ENCODE results near the gene PELI2. TPM values are rescaled to one million over a fixed set of nuclear protein-coding genes. Genes with fewer than 3 reads are reported as not detected.

PELI2 gene
- total RNA-seq, 2 donors from 2014 or later, result 11.3 to 11.7 TPM

DNA sequence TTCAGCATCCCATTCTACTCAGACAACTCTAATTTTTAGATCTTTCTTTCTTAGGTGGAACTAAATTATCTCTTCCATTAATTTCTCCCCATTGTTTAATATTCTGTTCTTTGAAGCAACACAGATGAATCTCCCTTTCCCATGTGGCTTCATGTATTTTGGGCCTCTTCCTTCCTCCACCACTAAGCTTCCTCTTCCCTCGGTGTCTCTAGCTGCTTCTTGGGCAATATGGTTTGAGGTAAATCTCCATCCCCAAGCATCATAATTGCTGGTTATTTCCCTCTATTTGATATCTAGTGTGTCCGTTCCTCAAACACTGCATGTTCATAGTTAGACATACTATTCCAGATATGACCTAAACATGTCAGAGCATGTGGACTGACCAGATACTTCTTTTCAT is 119.2 kb downstream of the PELI2 start:
- Mint-ChIP-seq H3K27ac (no peak overlapping the region), H3K9me3 (peaks cover 0 to 7% of the 10 kb centered on the region in 2 donors), H3K4me1 (ENCODE audit: low read depth) (no peaks in the 10 kb centered on the region)

GRCh38 chr14:56241461-56241860 is 123.2 kb downstream of the PELI2 start:
- H3K4me1 Mint-ChIP-seq (ENCODE audit: low read depth), result no peaks in the 10 kb centered on the region
- DNase-seq (no peak), ATAC-seq (replicated peaks in 1 of 2) (no peak)
- H3K36me3 Mint-ChIP-seq (ENCODE audit: insufficient read depth in 2 of 2), result no peaks in the 10 kb centered on the region
- no peaks in the 10 kb centered on the region for H3K27me3 Mint-ChIP-seq (ENCODE audit: low read depth)
- H3K9me3 Mint-ChIP-seq, result peaks cover 0 to 5% of the 10 kb centered on the region in 2 donors
- no peak overlapping the region for H3K4me3 Mint-ChIP-seq
- H3K27ac Mint-ChIP-seq, result no peak overlapping the region

More for the DNA sequence above, 119.2 kb downstream of the PELI2 start:
- DNase-seq (no peak), ATAC-seq (replicated peaks in 1 of 2) (no peak)
- Mint-ChIP-seq H3K36me3 (ENCODE audit: insufficient read depth in 2 of 2) (no peaks in the 10 kb centered on the region), H3K4me3 (no peak overlapping the region), H3K27me3 (ENCODE audit: low read depth) (no peaks in the 10 kb centered on the region)

DNA sequence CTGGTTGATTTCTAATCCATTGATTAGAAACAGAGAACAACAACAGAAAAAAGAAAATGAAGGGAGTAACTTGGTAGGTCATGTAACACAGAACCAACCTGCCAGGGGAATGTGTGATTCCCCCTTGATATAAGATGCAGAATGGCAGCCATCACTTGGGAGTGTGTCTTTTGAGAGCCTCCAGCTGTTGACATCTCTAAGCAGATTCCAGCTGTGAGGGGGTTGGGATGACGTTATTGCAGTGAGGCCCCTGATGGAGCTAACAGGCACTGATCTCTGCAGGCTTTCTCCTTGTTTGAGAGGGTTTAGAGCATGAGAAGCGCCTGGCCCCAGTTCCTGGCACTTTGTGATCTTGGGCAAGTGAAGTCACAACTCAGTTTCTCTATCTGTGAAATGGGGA is 124.9 kb downstream of the PELI2 start:
- Mint-ChIP-seq H3K27me3 (ENCODE audit: low read depth) (no peaks in the 10 kb centered on the region), H3K36me3 (ENCODE audit: insufficient read depth in 2 of 2) (no peaks in the 10 kb centered on the region), H3K4me1 (ENCODE audit: low read depth) (no peaks in the 10 kb centered on the region), H3K9me3 (peaks cover 0 to 5% of the 10 kb centered on the region in 2 donors), H3K4me3 (no peak overlapping the region), H3K27ac (no peak overlapping the region)
- no peak for DNase-seq
- ATAC-seq (replicated peaks in 1 of 2), result no peak

GRCh38 chr14:56244138-56244789 is 126.1 kb downstream of the PELI2 start:
- no peak overlapping the region for H3K4me3 Mint-ChIP-seq
- H3K9me3 Mint-ChIP-seq, result peaks cover 0 to 5% of the 10 kb centered on the region in 2 donors
- no peaks in the 10 kb centered on the region for H3K27me3 Mint-ChIP-seq (ENCODE audit: low read depth)
- no peak overlapping the region for H3K27ac Mint-ChIP-seq
- DNase-seq (no peak), ATAC-seq (replicated peaks in 1 of 2) (no peak)
- no peaks in the 10 kb centered on the region for H3K4me1 Mint-ChIP-seq (ENCODE audit: low read depth)
- H3K36me3 Mint-ChIP-seq (ENCODE audit: insufficient read depth in 2 of 2), result no peaks in the 10 kb centered on the region

- Mint-ChIP-seq H3K4me3 (no peak overlapping the region), H3K9me3 (peaks cover 1 to 2% of the 10 kb centered on the region in 2 donors)
Measured at GRCh38 chr14:56247495-56248200, 129.4 kb downstream of the PELI2 start.

DNA sequence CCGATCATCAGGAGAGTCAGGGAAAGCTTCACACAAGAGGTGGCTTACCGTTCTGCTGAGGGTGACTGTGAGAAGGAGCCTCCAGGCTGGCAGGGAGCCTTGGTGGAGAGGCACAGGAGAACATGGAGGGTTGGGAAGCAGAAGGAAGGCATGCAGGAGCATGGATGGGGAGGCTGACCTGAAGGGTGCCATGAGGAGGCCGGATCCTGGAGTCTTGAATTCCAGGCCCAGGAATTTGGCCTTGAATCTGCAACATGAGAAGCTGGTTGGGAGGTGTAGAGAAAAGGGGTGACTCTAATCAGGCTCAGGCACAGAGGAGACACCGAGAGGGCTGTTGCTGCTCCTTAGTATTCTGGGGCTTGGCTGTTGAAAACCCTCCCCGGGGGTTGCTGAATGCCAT is 130.2 kb downstream of the PELI2 start:
- H3K36me3 Mint-ChIP-seq (ENCODE audit: insufficient read depth in 2 of 2), result peaks cover 1 to 6% of the 10 kb centered on the region in 2 donors
- H3K27ac Mint-ChIP-seq, result no peak overlapping the region
- peaks cover 5 to 6% of the 10 kb centered on the region in 2 donors for H3K9me3 Mint-ChIP-seq
- no peak overlapping the region for H3K4me3 Mint-ChIP-seq
- ATAC-seq (replicated peaks in 1 of 2), result no peak
- no peaks in the 10 kb centered on the region for H3K4me1 Mint-ChIP-seq (ENCODE audit: low read depth)
- no peak for DNase-seq
- no peaks in the 10 kb centered on the region for H3K27me3 Mint-ChIP-seq (ENCODE audit: low read depth)

More at GRCh38 chr14:56247495-56248200, 129.4 kb downstream of the PELI2 start:
- Mint-ChIP-seq H3K27ac (no peak overlapping the region), H3K27me3 (ENCODE audit: low read depth) (no peaks in the 10 kb centered on the region), H3K4me1 (ENCODE audit: low read depth) (no peaks in the 10 kb centered on the region), H3K36me3 (ENCODE audit: insufficient read depth in 2 of 2) (peaks cover 0 to 2% of the 10 kb centered on the region in 2 donors)
- no peak for DNase-seq
- no peak for ATAC-seq (replicated peaks in 1 of 2)

- peaks cover 5 to 7% of the 10 kb centered on the region in 2 donors for H3K9me3 Mint-ChIP-seq
- H3K27me3 Mint-ChIP-seq (ENCODE audit: low read depth), result no peaks in the 10 kb centered on the region
- H3K4me1 Mint-ChIP-seq (ENCODE audit: low read depth), result no peaks in the 10 kb centered on the region
- H3K4me3 Mint-ChIP-seq, result no peak overlapping the region
- H3K36me3 Mint-ChIP-seq (ENCODE audit: insufficient read depth in 2 of 2), result peaks cover 4 to 10% of the 10 kb centered on the region in 2 donors
- ATAC-seq (replicated peaks in 1 of 2) (no peak), DNase-seq (no peak)
- H3K27ac Mint-ChIP-seq, result no peak overlapping the region
Measured at GRCh38 chr14:56261046-56261445, 142.8 kb downstream of the PELI2 start.

- DNase-seq (no peak), ATAC-seq (replicated peaks in 1 of 2) (no peak)
- peaks cover 4% of the 10 kb centered on the region in 2 donors for H3K36me3 Mint-ChIP-seq (ENCODE audit: insufficient read depth in 2 of 2)
- peaks cover 5% of the 10 kb centered on the region in 2 donors for H3K9me3 Mint-ChIP-seq
- H3K27ac Mint-ChIP-seq, result no peak overlapping the region
- no peaks in the 10 kb centered on the region for H3K27me3 Mint-ChIP-seq (ENCODE audit: low read depth)
- no peak overlapping the region for H3K4me3 Mint-ChIP-seq
- H3K4me1 Mint-ChIP-seq (ENCODE audit: low read depth), result no peaks in the 10 kb centered on the region
Measured at GRCh38 chr14:56262530-56262929, 144.3 kb downstream of the PELI2 start.

DNA sequence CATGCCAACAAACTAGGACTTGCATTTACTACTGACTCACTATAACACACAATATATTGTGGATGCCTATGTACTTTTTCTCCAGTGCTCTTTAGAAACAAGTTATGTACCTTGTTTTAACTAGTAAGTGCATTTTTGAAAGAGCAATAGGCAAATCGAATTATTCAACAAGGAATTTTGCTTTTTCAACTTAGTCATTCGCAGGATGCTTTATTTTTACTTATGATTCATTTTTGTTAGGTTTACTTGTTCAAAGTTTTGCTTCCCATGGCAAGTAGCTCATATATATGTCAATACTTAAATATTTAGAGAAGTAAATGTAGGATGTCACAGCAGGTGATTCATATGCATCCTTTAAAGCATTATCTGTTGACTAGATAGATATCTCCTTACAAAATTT is 149.8 kb downstream of the PELI2 start:
- no peaks in the 10 kb centered on the region for H3K27me3 Mint-ChIP-seq (ENCODE audit: low read depth)
- H3K4me1 Mint-ChIP-seq (ENCODE audit: low read depth), result no peaks in the 10 kb centered on the region
- H3K36me3 Mint-ChIP-seq (ENCODE audit: insufficient read depth in 2 of 2), result no peaks in the 10 kb centered on the region
- H3K9me3 Mint-ChIP-seq, result no peaks in the 10 kb centered on the region
- no peak for DNase-seq
- no peak for ATAC-seq (replicated peaks in 1 of 2)
- no peak overlapping the region for H3K4me3 Mint-ChIP-seq
- H3K27ac Mint-ChIP-seq, result no peak overlapping the region

DNA sequence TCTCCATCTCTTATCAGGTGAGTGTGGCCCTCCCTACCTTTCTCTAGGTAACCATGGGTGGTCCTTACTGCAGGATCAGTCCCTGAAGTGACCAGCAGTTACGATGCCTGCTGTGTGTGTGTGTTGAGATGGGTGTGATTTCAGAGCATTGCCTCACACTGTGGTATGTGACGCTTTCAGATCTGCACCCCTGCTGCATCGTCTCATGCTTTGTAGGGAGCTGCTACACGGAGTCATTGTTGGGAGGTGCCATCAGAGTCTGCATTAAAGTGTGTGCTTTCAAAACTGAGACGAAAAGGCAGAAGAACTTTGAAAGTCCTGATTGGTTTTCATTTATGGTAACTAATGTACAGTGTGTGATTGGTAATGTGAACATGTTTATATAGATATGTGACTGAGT is 150.5 kb downstream of the PELI2 start:
- DNase-seq, result no peak
- Mint-ChIP-seq H3K27ac (no peak overlapping the region), H3K27me3 (ENCODE audit: low read depth) (no peaks in the 10 kb centered on the region), H3K36me3 (ENCODE audit: insufficient read depth in 2 of 2) (no peaks in the 10 kb centered on the region), H3K4me3 (no peak overlapping the region), H3K9me3 (no peaks in the 10 kb centered on the region), H3K4me1 (ENCODE audit: low read depth) (no peaks in the 10 kb centered on the region)
- ATAC-seq (replicated peaks in 1 of 2), result no peak

GRCh38 chr14:56270921-56271320 is 152.7 kb downstream of the PELI2 start:
- H3K4me1 Mint-ChIP-seq (ENCODE audit: low read depth), result no peaks in the 10 kb centered on the region
- ATAC-seq (replicated peaks in 1 of 2) (no peak), DNase-seq (no peak)
- no peaks in the 10 kb centered on the region for H3K9me3 Mint-ChIP-seq
- no peak overlapping the region for H3K4me3 Mint-ChIP-seq
- H3K27ac Mint-ChIP-seq, result no peak overlapping the region
- no peaks in the 10 kb centered on the region for H3K36me3 Mint-ChIP-seq (ENCODE audit: insufficient read depth in 2 of 2)
- H3K27me3 Mint-ChIP-seq (ENCODE audit: low read depth), result no peaks in the 10 kb centered on the region

DNA sequence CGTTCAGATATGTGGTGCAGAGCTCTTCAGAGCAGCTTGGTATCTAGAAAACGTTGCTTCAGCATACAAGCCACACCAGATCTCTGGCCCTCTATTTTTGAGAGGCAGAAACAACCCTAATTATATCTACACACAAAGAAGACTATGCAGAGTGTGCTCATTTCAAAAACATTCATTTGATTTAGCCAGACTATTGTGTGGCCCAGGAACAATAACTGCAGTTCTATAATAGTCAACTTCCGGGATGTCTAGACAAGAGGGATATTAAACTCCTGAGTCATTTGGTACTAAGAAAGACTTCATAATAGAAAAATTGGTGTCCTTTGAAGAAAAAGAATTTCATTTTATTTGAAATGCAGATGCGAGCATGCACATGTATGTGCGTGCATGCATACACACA is 153.8 kb downstream of the PELI2 start:
- Mint-ChIP-seq H3K9me3 (no peaks in the 10 kb centered on the region), H3K36me3 (ENCODE audit: insufficient read depth in 2 of 2) (no peaks in the 10 kb centered on the region), H3K27me3 (ENCODE audit: low read depth) (no peaks in the 10 kb centered on the region), H3K27ac (no peak overlapping the region), H3K4me3 (no peak overlapping the region), H3K4me1 (ENCODE audit: low read depth) (no peaks in the 10 kb centered on the region)
- DNase-seq, result no peak
- no peak for ATAC-seq (replicated peaks in 1 of 2)

GRCh38 chr14:56273155-56273554 is 154.9 kb downstream of the PELI2 start:
- ATAC-seq (replicated peaks in 1 of 2), result no peak
- no peaks in the 10 kb centered on the region for H3K4me1 Mint-ChIP-seq (ENCODE audit: low read depth)
- H3K27ac Mint-ChIP-seq, result no peak overlapping the region
- no peaks in the 10 kb centered on the region for H3K9me3 Mint-ChIP-seq
- H3K27me3 Mint-ChIP-seq (ENCODE audit: low read depth), result no peaks in the 10 kb centered on the region
- no peaks in the 10 kb centered on the region for H3K36me3 Mint-ChIP-seq (ENCODE audit: insufficient read depth in 2 of 2)
- H3K4me3 Mint-ChIP-seq, result no peak overlapping the region
- no peak for DNase-seq

- DNase-seq, result no peak
- no peaks in the 10 kb centered on the region for H3K27me3 Mint-ChIP-seq (ENCODE audit: low read depth)
- H3K9me3 Mint-ChIP-seq, result no peaks in the 10 kb centered on the region
- no peak for ATAC-seq (replicated peaks in 1 of 2)
- H3K4me1 Mint-ChIP-seq (ENCODE audit: low read depth), result no peaks in the 10 kb centered on the region
- H3K4me3 Mint-ChIP-seq, result no peak overlapping the region
- no peak overlapping the region for H3K27ac Mint-ChIP-seq
- H3K36me3 Mint-ChIP-seq (ENCODE audit: insufficient read depth in 2 of 2), result no peaks in the 10 kb centered on the region
Measured at GRCh38 chr14:56273951-56274350, 155.7 kb downstream of the PELI2 start.

Measured in activated T-cell treated with anti-CD3 and anti-CD28 coated beads, Interleukin-2, amount 50 U/mL, for 72 hours (primary cell).